CD4-positive, alpha-beta T cell treated with Interleukin-17A for 1 hour (primary cell): Measurements from ENCODE around the gene KHSRP.
A peak's percentile ranks its signal among the peaks of the same experiment; 100 is the strongest.

Experiments
- DNase-seq: peaks from one replicate; pipeline ENCODE4 v3.0.0-alpha.2; 2020

The KHSRP gene, protein sequence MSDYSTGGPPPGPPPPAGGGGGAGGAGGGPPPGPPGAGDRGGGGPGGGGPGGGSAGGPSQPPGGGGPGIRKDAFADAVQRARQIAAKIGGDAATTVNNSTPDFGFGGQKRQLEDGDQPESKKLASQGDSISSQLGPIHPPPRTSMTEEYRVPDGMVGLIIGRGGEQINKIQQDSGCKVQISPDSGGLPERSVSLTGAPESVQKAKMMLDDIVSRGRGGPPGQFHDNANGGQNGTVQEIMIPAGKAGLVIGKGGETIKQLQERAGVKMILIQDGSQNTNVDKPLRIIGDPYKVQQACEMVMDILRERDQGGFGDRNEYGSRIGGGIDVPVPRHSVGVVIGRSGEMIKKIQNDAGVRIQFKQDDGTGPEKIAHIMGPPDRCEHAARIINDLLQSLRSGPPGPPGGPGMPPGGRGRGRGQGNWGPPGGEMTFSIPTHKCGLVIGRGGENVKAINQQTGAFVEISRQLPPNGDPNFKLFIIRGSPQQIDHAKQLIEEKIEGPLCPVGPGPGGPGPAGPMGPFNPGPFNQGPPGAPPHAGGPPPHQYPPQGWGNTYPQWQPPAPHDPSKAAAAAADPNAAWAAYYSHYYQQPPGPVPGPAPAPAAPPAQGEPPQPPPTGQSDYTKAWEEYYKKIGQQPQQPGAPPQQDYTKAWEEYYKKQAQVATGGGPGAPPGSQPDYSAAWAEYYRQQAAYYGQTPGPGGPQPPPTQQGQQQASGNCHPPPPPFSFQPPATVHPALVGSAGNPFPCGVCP

DNA sequence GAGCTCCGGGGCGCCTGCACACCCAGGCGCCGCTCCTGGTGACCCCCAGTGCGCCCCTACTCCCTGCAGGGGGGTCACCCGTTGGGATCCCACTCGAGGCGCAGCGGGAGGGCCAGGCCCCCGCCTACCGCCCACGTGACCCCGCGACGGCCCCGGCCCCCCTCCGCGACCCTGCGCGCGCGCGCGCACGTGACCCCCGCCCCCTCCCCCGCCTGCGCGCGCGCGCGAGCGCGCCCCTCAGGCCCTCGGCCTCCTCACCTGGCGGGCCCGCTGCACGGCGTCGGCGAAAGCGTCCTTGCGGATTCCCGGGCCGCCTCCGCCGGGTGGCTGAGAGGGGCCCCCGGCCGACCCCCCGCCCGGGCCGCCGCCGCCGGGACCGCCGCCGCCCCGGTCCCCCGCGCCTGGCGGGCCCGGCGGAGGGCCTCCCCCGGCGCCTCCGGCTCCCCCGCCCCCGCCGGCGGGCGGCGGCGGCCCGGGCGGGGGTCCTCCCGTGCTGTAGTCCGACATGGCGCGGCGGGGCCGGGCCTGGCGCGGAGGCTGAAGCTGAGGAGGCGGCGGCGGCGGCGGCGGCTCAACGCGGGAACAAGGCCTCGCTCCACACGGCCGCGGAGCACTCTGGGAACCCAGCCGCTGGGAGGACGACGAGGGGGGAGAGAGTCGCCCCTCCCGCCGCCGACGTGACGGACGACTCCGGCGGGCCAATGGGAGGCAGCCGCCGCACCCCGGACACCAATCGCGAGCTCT lies at the start of gene KHSRP:
Gene KHSRP (minus strand): TSS at position 617 of the 744 bp plus-strand sequence. CDS start 110 bp downstream, at position 507.
- DNase-seq = peak; percentile 23

DNA sequence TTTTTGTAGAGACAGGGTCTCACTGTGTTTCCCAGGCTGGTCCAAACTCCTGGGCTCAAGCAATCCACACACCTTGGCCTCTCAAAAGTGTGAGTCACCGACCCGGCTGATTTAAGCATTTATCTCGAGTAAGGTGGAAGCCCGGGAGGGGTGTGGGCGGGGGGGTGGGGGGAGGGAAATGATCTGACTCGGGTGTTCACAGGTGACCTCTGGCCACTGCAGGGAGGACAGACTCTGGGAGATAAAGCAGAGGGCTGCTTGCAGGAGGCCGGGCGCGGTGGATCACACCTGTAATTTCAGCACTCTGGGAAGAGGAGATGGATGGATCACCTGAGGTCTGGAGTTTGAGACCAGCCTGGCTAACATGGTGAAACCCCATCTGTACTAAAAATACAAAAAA lies 49.0 kb upstream of the KHSRP start:
- no peak for DNase-seq

DNA sequence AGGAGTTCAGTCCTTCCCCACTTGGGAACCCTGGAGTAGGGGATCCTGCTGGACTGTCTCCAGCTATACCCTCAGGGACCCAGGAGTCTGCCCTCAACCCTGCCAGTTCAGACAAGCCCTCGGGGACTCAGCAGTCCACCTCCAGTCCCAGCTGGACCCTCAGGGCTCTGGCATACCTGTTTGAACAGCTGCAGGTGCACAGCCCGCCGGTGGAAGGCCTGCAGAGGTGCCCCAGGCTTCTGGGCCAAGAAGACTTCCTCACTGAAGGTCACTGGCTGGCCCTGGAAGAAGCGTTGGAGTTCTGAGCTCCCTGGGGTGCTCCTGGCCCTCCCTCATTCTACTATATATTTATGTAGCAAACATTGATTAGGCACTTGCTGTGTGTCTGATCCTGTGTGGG lies 48.1 kb upstream of the KHSRP start:
- no peak for DNase-seq

DNA sequence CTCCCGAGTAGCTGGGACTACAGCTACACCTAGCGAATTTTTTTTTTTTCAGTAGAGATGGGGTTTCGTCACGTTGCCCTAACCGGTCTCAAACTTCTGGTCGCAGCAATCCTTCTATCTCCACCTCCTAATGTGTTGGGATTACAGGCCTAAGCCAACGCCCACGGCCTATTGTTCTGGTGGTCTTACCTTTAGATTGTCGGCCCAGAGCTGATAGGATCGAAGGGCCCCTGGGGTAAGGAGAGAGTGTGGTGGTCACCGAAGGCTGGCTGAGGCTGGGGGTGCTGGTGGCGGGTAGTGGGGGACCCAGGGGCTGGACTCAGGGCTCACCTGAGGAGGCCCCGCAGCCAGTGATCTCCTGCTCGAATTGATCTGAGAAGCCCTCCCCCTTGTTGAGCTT lies 46.5 kb upstream of the KHSRP start:
- no peak for DNase-seq

DNA sequence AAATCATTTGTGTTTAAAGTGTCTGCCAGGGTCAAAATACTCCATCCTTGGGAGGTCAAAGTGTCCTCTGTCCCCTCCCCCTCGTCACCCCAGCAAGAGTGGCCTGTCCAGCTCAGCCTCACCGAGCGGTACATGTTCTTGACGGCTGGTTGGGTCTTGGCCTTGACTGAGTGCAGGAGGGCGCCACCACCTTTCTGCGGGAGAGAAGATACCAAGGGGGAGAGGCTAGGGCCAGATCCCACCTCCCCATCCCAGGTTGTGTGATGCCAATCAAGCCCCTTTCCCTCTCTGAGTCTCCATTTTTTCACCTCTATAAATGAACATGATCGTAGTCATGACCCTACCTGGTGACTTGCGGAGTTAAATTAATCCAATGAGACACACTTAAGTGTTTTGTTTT lies 45.6 kb upstream of the KHSRP start:
- DNase-seq = no peak

DNA sequence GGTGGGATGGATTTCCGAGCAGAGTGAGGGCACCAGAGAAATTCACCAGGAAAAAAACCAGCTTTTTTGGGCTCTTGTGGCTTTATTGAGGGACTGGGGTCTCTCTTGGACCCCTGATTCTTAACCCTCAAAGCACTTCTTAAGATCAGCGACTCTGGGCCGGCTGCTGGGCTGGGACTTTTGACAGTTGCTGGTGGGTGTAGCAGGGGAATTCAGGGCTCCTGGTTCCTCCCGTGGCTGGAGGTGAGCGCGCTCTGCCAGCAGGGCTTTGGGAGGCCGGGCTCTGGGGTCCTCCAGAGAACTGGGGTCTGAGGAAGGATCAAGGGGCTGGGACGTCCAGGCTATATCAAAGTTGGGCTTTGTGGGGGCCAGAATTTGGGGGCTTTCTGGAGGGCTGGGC lies 42.8 kb upstream of the KHSRP start:
- DNase-seq = no peak

DNA sequence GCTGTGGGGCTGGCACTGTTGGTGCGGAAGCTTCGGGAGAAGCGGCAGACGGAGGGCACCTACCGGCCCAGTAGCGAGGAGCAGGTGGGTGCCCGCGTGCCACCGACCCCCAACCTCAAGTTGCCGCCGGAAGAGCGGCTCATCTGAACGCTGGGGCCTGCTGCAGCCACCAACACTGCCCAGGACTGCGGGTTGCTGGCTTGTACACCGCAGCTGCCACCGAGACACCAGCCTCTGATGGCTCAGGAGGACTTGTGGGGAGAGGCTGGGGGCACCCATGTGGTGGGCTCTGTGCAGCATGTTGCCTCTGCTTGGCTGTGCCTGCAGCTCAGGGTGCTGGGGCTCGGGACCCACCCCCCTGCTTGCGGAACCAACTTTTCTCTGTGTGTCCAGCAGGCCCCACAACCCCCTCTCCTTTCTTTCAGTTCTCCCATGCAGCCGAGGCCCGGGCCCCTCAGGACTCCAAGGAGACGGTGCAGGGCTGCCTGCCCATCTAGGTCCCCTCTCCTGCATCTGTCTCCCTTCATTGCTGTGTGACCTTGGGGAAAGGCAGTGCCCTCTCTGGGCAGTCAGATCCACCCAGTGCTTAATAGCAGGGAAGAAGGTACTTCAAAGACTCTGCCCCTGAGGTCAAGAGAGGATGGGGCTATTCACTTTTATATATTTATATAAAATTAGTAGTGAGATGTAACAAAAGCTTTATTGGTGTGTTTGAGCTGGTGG lies 42.1 kb upstream of the KHSRP start:
- DNase-seq = no peak

DNA sequence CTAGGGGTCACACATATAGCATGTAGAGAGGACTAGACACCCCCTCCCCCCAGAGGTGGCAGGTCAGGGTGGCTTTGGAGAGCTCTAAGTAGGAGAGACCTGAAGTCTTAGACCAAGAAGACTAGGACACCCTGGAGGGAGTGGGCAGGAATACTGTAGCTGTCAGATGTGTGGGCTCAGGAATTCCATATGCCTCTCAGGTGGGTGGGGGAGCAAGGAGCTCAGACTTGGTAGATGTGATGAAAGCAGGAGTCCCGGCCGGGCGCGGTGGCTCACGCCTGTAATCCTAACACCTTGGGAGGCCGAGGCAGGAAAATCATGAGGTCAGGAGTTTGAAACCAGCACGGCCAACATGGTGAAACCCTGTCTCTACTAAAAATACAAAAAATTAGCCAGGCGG lies 41.1 kb upstream of the KHSRP start:
- no peak for DNase-seq

DNA sequence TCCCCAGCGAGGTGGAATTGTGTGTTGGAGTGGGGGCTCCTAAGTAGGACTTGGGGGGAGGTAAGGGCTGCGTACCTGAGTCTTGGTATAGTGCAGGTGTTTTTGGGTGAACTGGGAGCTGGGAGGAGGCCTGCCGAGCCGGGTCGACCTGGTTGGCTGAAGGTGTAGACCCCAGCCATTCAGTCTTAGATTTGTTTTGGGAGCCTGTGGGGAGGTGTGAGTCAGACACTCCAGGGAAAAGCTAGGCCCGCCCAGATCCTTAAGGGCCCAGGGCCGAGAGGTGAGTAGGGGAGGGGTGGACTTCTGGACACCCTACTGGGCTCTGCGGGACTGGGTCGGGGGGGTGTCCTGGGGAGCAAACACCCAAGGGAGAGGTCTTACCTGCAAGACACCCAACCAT lies 40.4 kb upstream of the KHSRP start:
- DNase-seq = no peak

DNA sequence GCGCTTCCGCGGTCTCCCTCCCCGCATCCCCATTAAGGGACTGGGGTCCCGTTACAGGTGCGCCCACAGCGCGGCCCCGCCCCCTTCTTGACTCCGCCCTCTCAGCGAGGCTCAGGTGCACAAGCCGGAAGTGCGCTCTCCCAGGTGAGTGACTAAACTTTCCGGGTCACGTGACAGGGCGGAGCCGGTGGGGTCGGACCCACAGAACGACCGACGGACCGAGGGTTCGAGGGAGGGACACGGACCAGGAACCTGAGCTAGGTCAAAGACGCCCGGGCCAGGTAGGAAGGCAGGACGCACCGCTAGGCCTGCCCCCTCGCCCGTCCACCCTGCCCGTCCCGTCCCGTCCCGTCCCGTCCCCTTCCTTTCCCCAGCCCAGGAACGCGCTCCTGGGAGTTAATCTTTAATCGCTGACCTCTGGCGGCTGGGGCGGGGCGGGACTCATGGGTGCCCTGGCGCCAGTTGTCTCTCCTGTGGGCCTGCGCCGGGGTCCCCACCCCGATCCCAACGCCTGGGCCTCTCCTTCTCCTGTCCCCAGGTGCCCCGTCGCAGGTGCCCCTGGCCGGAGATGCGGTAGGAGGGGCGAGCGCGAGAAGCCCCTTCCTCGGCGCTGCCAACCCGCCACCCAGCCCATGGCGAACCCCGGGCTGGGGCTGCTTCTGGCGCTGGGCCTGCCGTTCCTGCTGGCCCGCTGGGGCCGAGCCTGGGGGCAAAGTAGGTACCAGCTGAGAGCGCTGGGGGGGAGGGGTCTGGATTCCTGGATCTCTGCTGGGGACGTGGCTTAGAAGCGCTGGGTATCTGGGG lies 39.7 kb upstream of the KHSRP start, which contains the start of gene CRB3:
Gene CRB3 (plus strand): TSS at position 202 of the 804 bp plus-strand sequence. CDS start 431 bp downstream, at position 633.
- peak; percentile 67 for DNase-seq

DNA sequence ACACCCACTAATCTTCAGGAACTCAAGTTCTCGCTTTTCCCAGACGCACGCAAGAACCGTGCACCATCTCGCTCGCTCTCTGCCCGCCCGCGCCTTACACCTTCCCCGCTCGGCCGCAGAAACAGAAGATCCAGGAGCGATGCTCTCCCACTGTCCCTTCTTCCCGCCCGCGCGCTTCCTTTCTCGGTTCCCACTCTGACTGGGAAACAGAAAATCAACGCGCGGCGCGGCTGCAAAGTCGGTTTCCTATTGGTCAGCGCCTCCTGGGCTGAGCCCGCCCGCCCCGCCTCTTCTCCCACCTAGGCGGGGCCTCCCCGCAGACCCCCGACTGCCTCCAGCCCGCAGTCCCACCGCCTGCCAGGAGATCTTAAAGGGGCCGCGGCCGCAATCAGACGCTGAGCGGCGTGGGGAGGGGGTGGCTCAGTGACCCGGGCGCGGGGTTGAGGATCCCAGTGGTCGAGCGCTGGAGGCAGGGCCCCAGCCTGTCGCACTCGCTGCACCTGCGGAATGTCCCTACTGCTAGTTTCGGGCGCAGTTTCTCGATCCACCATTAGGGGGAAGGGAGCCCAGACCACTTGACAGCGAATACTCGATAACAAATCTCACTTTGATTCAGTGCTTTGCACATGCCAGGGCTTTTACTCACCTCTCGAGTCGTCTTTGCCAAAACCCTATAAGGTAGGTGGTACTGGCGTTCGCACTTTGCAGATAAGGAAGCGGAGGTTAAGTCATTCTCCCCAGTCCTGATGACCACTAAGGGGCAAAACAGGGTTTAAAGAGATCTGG lies 35.7 kb upstream of the KHSRP start:
- peak; percentile 98 for DNase-seq

DNA sequence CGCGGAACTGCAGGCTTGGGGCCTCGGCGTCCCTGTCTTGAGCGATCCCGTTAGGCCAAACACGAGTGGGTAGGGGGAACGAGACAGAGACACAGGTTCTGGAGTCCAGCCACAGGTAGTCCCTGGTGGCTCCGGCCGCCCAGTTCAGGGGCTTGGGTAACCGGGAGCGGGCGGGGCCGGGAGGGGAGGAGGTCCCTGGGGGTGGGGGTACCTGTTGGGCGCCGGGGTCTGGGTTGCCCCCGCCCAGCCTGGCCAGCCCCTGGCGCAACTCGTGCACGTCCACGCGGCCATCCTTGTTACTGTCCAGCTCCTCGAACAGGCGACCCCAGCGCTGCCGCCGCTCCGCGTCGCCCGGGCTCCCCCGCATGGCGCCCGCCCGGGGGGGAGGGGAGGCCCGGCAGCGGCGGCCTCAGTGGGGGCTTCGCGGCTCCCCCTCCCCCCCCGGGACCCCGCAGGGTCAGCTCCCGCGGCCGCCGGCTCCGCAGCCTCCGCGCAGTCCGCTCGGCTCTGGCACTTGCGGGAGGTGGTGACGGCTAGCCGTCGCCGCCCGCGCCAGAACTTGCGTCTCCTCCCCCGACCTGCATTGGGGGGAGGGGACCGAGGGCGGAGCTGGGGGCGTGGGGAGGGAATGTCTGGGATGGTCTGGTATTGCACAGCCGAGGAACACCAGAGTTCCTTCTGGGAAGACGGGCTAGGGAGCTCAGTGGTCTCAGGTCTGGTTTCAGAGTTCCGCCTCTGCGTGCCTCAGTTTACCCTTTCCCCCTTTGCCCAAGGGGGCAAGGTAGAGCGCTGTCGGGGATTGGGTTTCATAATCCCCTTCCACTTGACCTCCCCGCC lies 34.9 kb upstream of the KHSRP start, which contains the start of gene SLC25A23:
Gene SLC25A23 (minus strand): TSS at position 531 of the 837 bp plus-strand sequence. CDS start 164 bp downstream, at position 367.
- DNase-seq = peak; percentile 64

DNA sequence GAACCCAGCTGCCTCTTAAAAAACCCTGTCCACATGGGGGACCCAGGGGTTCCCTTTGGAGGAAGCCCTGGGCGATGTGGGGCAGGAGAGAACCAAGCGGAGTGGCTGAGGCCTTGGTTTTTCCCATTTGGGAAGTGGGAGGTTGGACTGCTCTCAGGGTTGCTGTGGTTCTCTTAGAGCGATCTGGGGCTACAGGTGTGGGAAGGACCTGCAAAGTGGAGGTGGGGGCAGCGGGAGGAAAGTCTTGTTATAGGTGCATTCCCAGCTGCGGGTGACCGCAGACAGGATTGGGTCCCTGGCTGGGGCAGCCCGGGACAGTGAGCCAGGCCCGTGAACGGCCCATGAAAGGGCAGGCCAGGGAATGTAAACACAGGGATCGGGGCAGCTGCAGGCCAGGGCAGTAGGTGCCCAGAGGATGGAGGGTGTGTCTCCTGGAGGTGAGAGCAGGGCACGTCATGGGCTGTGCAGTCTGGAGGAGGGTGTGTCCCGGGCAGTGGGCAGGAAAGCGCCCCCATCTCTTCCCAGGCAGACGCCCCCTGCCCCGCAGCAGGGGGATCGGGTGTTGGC lies 34.2 kb upstream of the KHSRP start:
- no peak for DNase-seq

DNA sequence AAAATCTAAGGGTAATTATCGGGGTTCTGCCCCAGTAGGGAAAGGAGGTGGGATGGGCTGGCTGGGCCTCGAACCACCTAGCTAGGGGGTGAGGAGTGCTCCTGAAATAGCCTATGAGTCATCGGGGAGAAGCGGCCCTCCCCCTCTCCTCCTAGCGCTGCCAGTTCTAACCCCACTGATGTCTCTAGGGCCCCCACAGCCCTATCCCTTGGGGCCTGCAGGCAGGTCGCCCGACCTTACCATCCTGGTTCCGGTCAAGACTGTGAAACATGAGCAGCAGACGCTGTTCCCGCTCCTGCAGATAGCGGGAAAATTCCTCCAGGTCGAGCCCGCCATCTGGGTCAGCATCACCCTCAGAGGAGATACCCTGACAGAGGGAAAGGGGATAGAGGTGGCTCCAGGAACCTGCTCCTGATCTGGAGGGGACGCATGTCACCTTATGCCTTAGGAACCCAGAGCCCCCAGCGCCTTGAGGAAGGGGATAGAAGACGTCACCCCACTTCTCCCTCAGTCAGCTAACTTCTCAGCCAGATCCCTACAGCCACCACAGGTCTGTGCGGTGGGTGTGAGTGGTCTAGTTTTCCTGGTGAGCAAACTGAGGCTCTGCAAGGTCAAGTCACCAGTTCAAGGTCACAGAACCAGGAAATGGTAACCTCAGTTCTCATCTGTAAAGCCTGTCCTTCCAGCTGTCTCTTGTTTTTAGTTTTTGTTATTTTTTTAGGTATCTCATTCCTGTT lies 33.5 kb upstream of the KHSRP start:
- DNase-seq = no peak

DNA sequence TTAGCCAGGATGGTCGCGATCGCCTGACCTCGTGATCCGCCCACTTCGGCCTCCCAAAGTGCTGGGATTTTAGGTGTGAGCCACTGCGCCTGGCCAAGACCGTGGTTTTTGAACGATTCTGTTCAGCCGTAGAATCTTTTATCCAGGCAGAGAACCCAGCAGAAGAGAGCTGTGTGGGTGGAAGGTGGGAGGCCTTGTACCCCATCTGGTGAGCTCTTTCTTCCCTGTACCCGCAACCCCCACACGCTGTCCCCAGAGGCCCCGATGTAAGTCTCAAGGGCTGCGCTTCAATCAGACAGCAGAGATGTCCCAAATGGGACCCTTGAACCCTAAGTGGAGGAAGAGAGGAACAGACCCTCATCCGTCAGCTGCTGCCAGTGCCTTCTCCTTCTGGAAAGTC lies 31.3 kb upstream of the KHSRP start:
- DNase-seq = no peak

DNA sequence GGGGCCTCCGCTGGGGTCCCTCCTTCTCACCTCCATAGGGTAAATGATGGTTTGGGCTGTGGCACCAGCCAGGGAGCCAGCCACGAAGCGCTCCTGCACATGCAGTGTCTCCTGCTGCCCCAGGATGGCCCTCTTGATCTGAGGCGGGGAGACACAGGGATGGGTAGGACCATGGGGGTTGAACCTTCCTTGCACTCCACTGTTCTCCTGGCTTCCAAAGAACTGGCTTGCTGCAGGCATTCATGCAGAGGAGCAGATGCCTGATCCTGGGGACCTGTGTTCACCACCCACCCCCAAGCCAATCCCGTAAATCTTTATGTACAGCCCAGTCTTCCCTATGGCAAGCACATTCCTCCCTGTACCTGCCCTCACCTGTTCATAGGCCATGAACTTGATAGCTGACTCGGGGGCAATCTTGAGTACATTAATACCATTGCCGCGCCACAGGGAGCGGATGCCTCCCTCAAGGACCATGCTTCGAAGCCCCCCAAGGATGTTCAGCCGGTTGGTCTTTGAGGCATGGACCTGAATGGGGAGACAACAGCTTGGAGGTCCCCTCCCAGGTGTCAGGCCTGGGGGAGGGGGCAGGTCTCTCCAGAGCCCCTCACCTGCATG lies 29.4 kb upstream of the KHSRP start:
- no peak for DNase-seq

DNA sequence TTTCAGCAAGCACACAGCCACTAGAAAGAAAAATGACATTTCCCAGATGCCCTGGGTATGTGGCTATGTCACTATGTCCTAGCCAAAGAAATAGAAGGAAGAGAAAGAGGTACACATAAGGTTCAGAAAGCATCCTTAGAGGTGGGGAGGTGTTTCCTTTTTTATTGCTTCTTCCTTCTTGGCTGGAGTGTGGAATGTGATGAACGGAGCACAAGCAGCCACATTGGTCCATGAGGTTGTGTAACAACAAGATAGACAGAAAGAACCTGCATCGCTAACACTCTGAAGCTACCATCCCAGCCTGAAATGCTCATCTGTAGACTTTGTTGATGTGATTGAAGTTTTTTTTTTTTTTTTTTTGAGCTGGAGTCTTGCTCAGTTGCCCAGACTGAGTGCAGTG lies 28.3 kb upstream of the KHSRP start:
- DNase-seq = no peak

DNA sequence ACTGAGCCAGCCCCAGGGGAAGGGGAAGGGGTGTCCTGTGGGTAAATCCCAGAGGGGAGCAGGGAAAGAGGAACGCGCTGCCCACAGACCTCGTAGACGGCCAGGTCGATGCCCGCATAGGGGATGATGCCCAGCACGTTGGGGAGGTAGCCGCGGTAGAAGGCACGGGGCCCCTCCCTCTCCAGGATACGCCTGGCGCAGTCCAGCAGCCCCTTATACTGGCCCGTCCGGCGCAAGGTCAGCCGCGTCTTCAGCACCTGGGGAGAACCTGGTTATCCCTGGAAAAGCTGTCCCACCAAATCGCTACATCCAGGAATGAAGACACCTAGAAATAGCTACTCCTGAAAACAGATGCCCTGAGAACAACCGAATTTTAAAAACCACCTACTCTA lies 27.6 kb upstream of the KHSRP start:
- no peak for DNase-seq
